Measurements from ENCODE around the gene NOXRED1. TPM values are rescaled to one million over a fixed set of nuclear protein-coding genes. Genes with fewer than 3 reads are reported as not detected.

NOXRED1 gene
- total and polyA plus RNA-seq, 7 experiments from 2014 or later = 0.32 to 1.1 (median 0.56) TPM; not detected in 2

Other genes with a start within 250 kb of the NOXRED1 start
- 1 to 10 TPM in 2 of 5 experiments, under 1 TPM in 3; 0.46 to 4.9 (median 0.80) TPM for gene TMEM63C, start 241.7 kb downstream of the NOXRED1 start, total RNA-seq
- not detected for gene TMEM63C, start 241.7 kb downstream of the NOXRED1 start, polyA plus RNA-seq
- gene NGB, start 152.3 kb downstream of the NOXRED1 start, total RNA-seq = not detected
- gene NGB, start 152.3 kb downstream of the NOXRED1 start, polyA plus RNA-seq = not detected
- gene POMT2, start 102.6 kb downstream of the NOXRED1 start, total RNA-seq = 10 to 100 TPM in 2 of 5 experiments, 1 to 10 TPM in 3; 6.9 to 15.3 (median 9.4) TPM
- gene POMT2, start 102.6 kb downstream of the NOXRED1 start, polyA plus RNA-seq = under 1 TPM in 1 of 2 donors, not detected in 1; 0.39 TPM
- 10 to 100 TPM in 3 of 5 experiments, 1 to 10 TPM in 2; 7.1 to 13.4 (median 11.5) TPM for gene GSTZ1, start 102.5 kb downstream of the NOXRED1 start, total RNA-seq
- gene GSTZ1, start 102.5 kb downstream of the NOXRED1 start, polyA plus RNA-seq = 1 to 10 TPM; 5.6 to 9.5 TPM
- 10 to 100 TPM in 1 of 5 experiments, 1 to 10 TPM in 4; 5.5 to 18.6 (median 7.0) TPM for gene TMED8, start 46.4 kb downstream of the NOXRED1 start, total RNA-seq
- 1 to 10 TPM; 2.4 to 3.1 TPM for gene TMED8, start 46.4 kb downstream of the NOXRED1 start, polyA plus RNA-seq
- under 1 TPM in 3 of 5 experiments, not detected in 2; 0.27 to 0.46 (median 0.42) TPM for gene SAMD15, start 46.1 kb downstream of the NOXRED1 start, total RNA-seq
- not detected for gene SAMD15, start 46.1 kb downstream of the NOXRED1 start, polyA plus RNA-seq
- 10 to 100 TPM; 12.1 to 21.2 (median 20.5) TPM for gene VIPAS39, start 34.1 kb upstream of the NOXRED1 start, total RNA-seq
- 10 to 100 TPM; 10.5 to 11.7 TPM for gene VIPAS39, start 34.1 kb upstream of the NOXRED1 start, polyA plus RNA-seq
- gene AHSA1, start 34.6 kb upstream of the NOXRED1 start, total RNA-seq = 100 to 1,000 TPM in 3 of 5 experiments, 10 to 100 TPM in 2; 51.6 to 176 (median 103) TPM
- gene AHSA1, start 34.6 kb upstream of the NOXRED1 start, polyA plus RNA-seq = 100 to 1,000 TPM; 142 to 175 TPM
- not detected for gene ISM2, start 75.3 kb upstream of the NOXRED1 start, total RNA-seq
- gene ISM2, start 75.3 kb upstream of the NOXRED1 start, polyA plus RNA-seq = not detected
- gene SPTLC2, start 193.1 kb upstream of the NOXRED1 start, total RNA-seq = 10 to 100 TPM; 19.0 to 58.1 (median 25.7) TPM
- gene SPTLC2, start 193.1 kb upstream of the NOXRED1 start, polyA plus RNA-seq = 10 to 100 TPM; 11.6 to 12.7 TPM

Measured in naive thymus-derived CD4-positive, alpha-beta T cell (primary cell).